Measurements from ENCODE around the gene LDLRAD1.

LDLRAD1 gene

GRCh38 chr1:53963460-53963859 lies 54.5 kb downstream of the LDLRAD1 start:
- no peak for TF ChIP-seq CTCF (conservative IDR thresholded peaks at IDR 0.05; ENCODE audit: low read length)
- H3K4me3 ChIP-seq (ENCODE audit: low read length), result no peak overlapping the region
- DNase-seq (ENCODE audit: low read depth), result no peak

GRCh38 chr1:53962395-53962794 lies 55.6 kb downstream of the LDLRAD1 start:
- DNase-seq (ENCODE audit: low read depth), result no peak
- no peak overlapping the region for H3K4me3 ChIP-seq (ENCODE audit: low read length)
- TF ChIP-seq CTCF (conservative IDR thresholded peaks at IDR 0.05; ENCODE audit: low read length), result no peak

GRCh38 chr1:53959664-53960250 lies 58.2 kb downstream of the LDLRAD1 start:
- no peak overlapping the region for H3K4me3 ChIP-seq (ENCODE audit: low read length)
- peak; percentile 63 for TF ChIP-seq CTCF (conservative IDR thresholded peaks at IDR 0.05; ENCODE audit: low read length)
- peak; percentile 44 for DNase-seq (ENCODE audit: low read depth)

All from AG10803 (cell line).